HepG2 (cell line): ENCODE data around the gene RHOT2. TPM values are rescaled to one million over a fixed set of nuclear protein-coding genes. Genes with fewer than 3 reads are reported as not detected.

Experiments used
- ATAC-seq: fragments of 200-7000 bp; cut with Tn5 transposase; 3 replicates; pipeline ENCODE4 v1.9.1; 2020; ENCODE audit warnings: mild to moderate bottlenecking, moderate library complexity
- BruUV-seq: library from RNA; stranded (reverse); fragments of 400-500 nt; replicated peaks from 2 replicates; lab custom pipeline; 2021; lab: Mats Ljungman, UMichigan
- CTCF ChIA-PET: fragments of 300-600 bp; formaldehyde crosslinking; extraction: SDS; loops from one replicate; lab custom pipeline; 2021; ENCODE audit warnings: low total read pairs, inconsistent platforms, low intra/inter-chr PET ratio; lab: Yijun Ruan, JAX
- POLR2A ChIA-PET: fragments of 350-600 bp; sonication (Branson Sonifier 250); formaldehyde crosslinking; loops from one replicate; lab custom pipeline; 2020; ENCODE audit warnings: antibody characterized with exemption, inconsistent platforms; lab: Yijun Ruan, JAX
- DNase-seq: peaks from one replicate; pipeline ENCODE4 v3.0.0-alpha.2; 2015; ENCODE audit warnings: low spot score
- FAIRE-seq: peaks from 3 replicates; lab custom pipeline; 2011; peaks lifted over from hg19 to GRCh38; lab: Jason Lieb, UNC
- H2AFZ ChIP-seq: one replicate; pipeline ENCODE4 v1.6.1; 2011; ENCODE audit warnings: low read length, inconsistent platforms
- H3K27ac ChIP-seq: fragments of 300-600 bp; 3 replicates; pipeline ENCODE4 v1.8.0; 2011; ENCODE audit warnings: mixed run types, mild to moderate bottlenecking, mixed read lengths, low read length, inconsistent platforms; ENCODE audit not compliant: insufficient read depth; ENCODE audit errors: extremely low read length
- H3K27me3 ChIP-seq, 2 experiments: fragments of 200-600 bp in 1 of 2; 2 replicates in 1 of 2; 3 replicates in 1 of 2; pipeline versions ENCODE4 v1.6.0 to v1.8.0; 2011; ENCODE audit warnings: low read length in 2 of 2, mild to moderate bottlenecking in 2 of 2, moderate library complexity in 2 of 2, inconsistent platforms in 1 of 2; ENCODE audit not compliant: insufficient read depth in 2 of 2, control insufficient read depth in 1 of 2
- H3K36me3 ChIP-seq, 2 experiments: fragments of 200-600 bp in 1 of 2; replicated peaks in 1 of 2; 2 replicates in 1 of 2; 3 replicates in 1 of 2; pipeline versions ENCODE4 v1.5.1 to v1.8.0; 2011; ENCODE audit warnings: low read length in 2 of 2, inconsistent platforms in 1 of 2; ENCODE audit not compliant: insufficient read depth in 2 of 2, control insufficient read depth in 1 of 2
- H3K4me1 ChIP-seq: 2 replicates; pipeline ENCODE4 v1.5.1; 2012; ENCODE audit warnings: low read length, inconsistent platforms; ENCODE audit not compliant: insufficient read depth
- H3K4me2 ChIP-seq: 2 replicates; pipeline ENCODE4 v1.6.0; 2011; ENCODE audit warnings: low read depth, low read length, inconsistent platforms
- H3K4me3 ChIP-seq, 3 experiments: fragments of 200-600 bp in 1 of 3; sonication (generic), shearing (Covaris generic) in 1 of 3; replicated peaks in 1 of 3; 2 replicates each; pipeline ENCODE4 v1.5.1; 2011 to 2016; ENCODE audit warnings: low read length in 3 of 3, inconsistent platforms in 2 of 3, low read depth in 2 of 3, mild to moderate bottlenecking in 2 of 3, control low read depth in 1 of 3, mixed read lengths in 1 of 3; ENCODE audit not compliant: insufficient read depth in 1 of 3
- H3K79me2 ChIP-seq: one replicate; pipeline ENCODE4 v1.6.1; 2011; ENCODE audit warnings: low read length, inconsistent platforms; ENCODE audit not compliant: insufficient read depth
- H3K9ac ChIP-seq: 2 replicates; pipeline ENCODE4 v1.6.0; 2011; ENCODE audit warnings: mild to moderate bottlenecking, low read depth, low read length, inconsistent platforms; ENCODE audit not compliant: insufficient read depth
- H3K9me3 ChIP-seq: 2 replicates; pipeline ENCODE4 v1.5.1; 2012; ENCODE audit warnings: mild to moderate bottlenecking, low read length
- H4K20me1 ChIP-seq: 2 replicates; pipeline ENCODE4 v1.6.0; 2011; ENCODE audit warnings: inconsistent platforms, mild to moderate bottlenecking, low read length, moderate library complexity; ENCODE audit not compliant: insufficient read depth
- AKNA ChIP-seq: sonication (generic); formaldehyde crosslinking; IDR thresholded peaks from 2 replicates; pipeline ENCODE4 v1.4.0; 2020; ENCODE audit warnings: missing genetic modification reagents, borderline replicate concordance
- BORCS8-MEF2B ChIP-seq: sonication (generic); formaldehyde crosslinking; IDR thresholded peaks from 2 replicates; pipeline ENCODE4 v1.8.0; 2022; ENCODE audit warnings: mild to moderate bottlenecking, missing genetic modification reagents
- FOXA1 ChIP-seq, 2 experiments: fragments of 450-650 bp in 1 of 2; sonication (generic) in 1 of 2; formaldehyde crosslinking in 1 of 2; IDR thresholded peaks; 2 replicates each; pipeline versions ENCODE4 v1.4.0 to v1.6.1; 2016 to 2020; ENCODE audit warnings: missing genetic modification reagents in 1 of 2
- NFAT5 ChIP-seq: sonication (generic); formaldehyde crosslinking; IDR thresholded peaks from 2 replicates; pipeline ENCODE4 v1.4.0; 2020; ENCODE audit warnings: missing genetic modification reagents
- PLSCR1 ChIP-seq: sonication (generic); formaldehyde crosslinking; IDR thresholded peaks from 2 replicates; pipeline ENCODE4 v1.5.0; 2020; ENCODE audit warnings: missing genetic modification reagents, mild to moderate bottlenecking, borderline replicate concordance
- PPARG ChIP-seq: conservative IDR thresholded peaks from 2 replicates; pipeline ENCODE4 v1.6.1; 2016; ENCODE audit warnings: missing biosample characterization, missing genetic modification reagents
- RXRB ChIP-seq: IDR thresholded peaks from 2 replicates; pipeline ENCODE4 v1.6.1; 2016; ENCODE audit warnings: borderline replicate concordance, missing genetic modification reagents, missing compliant biosample characterization
- SALL1 ChIP-seq: sonication (generic); formaldehyde crosslinking; IDR thresholded peaks from 2 replicates; pipeline ENCODE4 v1.8.0; 2022; ENCODE audit warnings: mild to moderate bottlenecking, missing genetic modification reagents
- SETDB1 ChIP-seq: sonication (generic); formaldehyde crosslinking; IDR thresholded peaks from 2 replicates; pipeline ENCODE4 v1.5.1; 2020; ENCODE audit warnings: missing genetic modification reagents, mild to moderate bottlenecking, borderline replicate concordance
- ZC3H4 ChIP-seq: sonication (generic); formaldehyde crosslinking; IDR thresholded peaks from 2 replicates; pipeline ENCODE4 v1.4.0; 2020; ENCODE audit warnings: missing genetic modification reagents, borderline replicate concordance
- ZFY ChIP-seq: sonication (generic); formaldehyde crosslinking; IDR thresholded peaks from 2 replicates; pipeline ENCODE4 v1.4.0; 2020; ENCODE audit warnings: missing genetic modification reagents
- ZIK1 ChIP-seq: sonication (generic); formaldehyde crosslinking; IDR thresholded peaks from 2 replicates; pipeline ENCODE4 v1.5.0; 2020; ENCODE audit warnings: mild to moderate bottlenecking, low read depth, missing genetic modification reagents, borderline replicate concordance
- WGBS: methylation state at CpG from one replicate; pipeline ENCODE4 v1.1.6; 2017; ENCODE audit warnings: low lambda C conversion rate; 5-methylcytosine and 5-hydroxymethylcytosine counted together
- in situ Hi-C: cut with HindIII; loops from 2 replicates; pipeline ENCODE4 v1.10.0; 2017; ENCODE audit warnings: low pct_unique_long_range_greater_than_20kb; ENCODE audit not compliant: extremely low pct_ligation_motif_present
- intact Hi-C: fragments of 100-400 bp; cut with micrococcal nuclease; formaldehyde crosslinking; loops from one replicate; pipeline ENCODE4 v1.10.0; 2022; ENCODE audit not compliant: unreplicated experiment
- polyA plus RNA-seq, 8 experiments: library from polyadenylated mRNA; depleted of rRNA in 3 of 8; stranded (reverse) in 7 of 8; unstranded in 1 of 8; fragments of >200 nt; fragmentation: Illumina TruSeq in 4 of 8; extraction: Trizol in 4 of 8; gene quantifications; 2 replicates each; pipeline versions ENCODE4 v1.2.1 to v1.2.3, GENCODE V29; 2011 to 2016; ENCODE audit warnings: low read depth in 4 of 8, missing spikeins in 1 of 8, mixed read lengths in 1 of 8; ENCODE audit not compliant: insufficient read depth in 1 of 8
- total RNA-seq, 5 experiments: library from RNA; depleted of rRNA; stranded (reverse); fragments of >200 nt; fragmentation: Illumina TruSeq; extraction: Trizol; gene quantifications; 2 replicates each; pipeline ENCODE4 v1.2.3, GENCODE V29; 2016; ENCODE audit warnings: low read depth in 1 of 5

Gene RHOT2
- total and polyA plus RNA-seq, 2 of the 13 experiments (the other 11 are each of a cell fraction or from before 2014, with no cell fraction given), result 63.6 to 76.9 TPM

GRCh38 chr16:630249-630814, 37.6 kb upstream of the RHOT2 start:
- POLR2A ChIA-PET, result interaction anchor here (1.0 to 1.5 kb wide), 2 partner anchors 18 to 42 kb away, joined by 3 to 5 read pairs; no protein-coding TSS in a partner anchor
- peak overlapping the region; percentile 95 for H3K4me2 ChIP-seq
- no peaks in the 10 kb centered on the region for H3K27me3 ChIP-seq
- in situ Hi-C loops, result no loop called here
- peaks cover 3% of the 10 kb centered on the region for H3K79me2 ChIP-seq
- FAIRE-seq (no peak), DNase-seq (no peak), ATAC-seq (peak; percentile 38)
- CTCF ChIA-PET, result no interaction called here
- peaks cover 4% of the 10 kb centered on the region in 2 experiments; a peak in 2 of 5 replicates for H3K36me3 ChIP-seq
- intact Hi-C loops, result no loop called here
- no TSS peak for BruUV-seq
- H3K9me3 ChIP-seq, result no peaks in the 10 kb centered on the region
- H2AFZ ChIP-seq, result no peak overlapping the region
- WGBS, result 0% methylated on average over 3 of the region's 29 CpGs
- no peaks in the 10 kb centered on the region for H4K20me1 ChIP-seq
- peak overlapping the region; percentile 67 for H3K9ac ChIP-seq
- peak overlapping the region; percentile 58 to 74 (median 63) for H3K4me3 ChIP-seq
- peak overlapping the region; percentile 71 for H3K27ac ChIP-seq
- H3K4me1 ChIP-seq, result peaks cover 30% of the 10 kb centered on the region
- peak; percentile 41; the same call in 1 of the 2 replicates for TF ChIP-seq SALL1 (CRISPR knock-in tag)
- TF ChIP-seq FOXA1 (IDR thresholded peaks at IDR 0.05), result no peak
- 0 out of 2 replicates have a peak, but pooled peaks have one; percentile 2 for TF ChIP-seq FOXA1 (CRISPR knock-in tag; IDR thresholded peaks at IDR 0.05)
- no peak for TF ChIP-seq RXRB (CRISPR knock-in tag)
- TF ChIP-seq PPARG, result 0 out of 2 replicates have a peak, but pooled peaks have one; percentile 2
- TF ChIP-seq ZFY (CRISPR knock-in tag), result peak; percentile 73
- TF ChIP-seq ZC3H4 (CRISPR knock-in tag), result 0 out of 2 replicates have a peak, but pooled peaks have one; percentile 44
- no peak for TF ChIP-seq SETDB1
- 0 out of 2 replicates have a peak, but pooled peaks have one; percentile 38 for TF ChIP-seq PLSCR1 (CRISPR knock-in tag)
- peak; percentile 11; the same call in 1 of the 2 replicates for TF ChIP-seq ZIK1 (CRISPR knock-in tag)
- peak; percentile 25; the same call in 1 of the 2 replicates for TF ChIP-seq BORCS8-MEF2B (CRISPR knock-in tag)
- TF ChIP-seq NFAT5 (CRISPR knock-in tag), result no peak
- no peak for TF ChIP-seq AKNA
